GM18519 (cell line): Measurements from ENCODE around the gene PIGQ.

Experiments
- ATAC-seq: cut with Tn5 transposase; IDR thresholded peaks from one replicate; pipeline ENCODE4 v1.9.1; 2021; ENCODE audit warnings: mild to moderate bottlenecking, moderate library complexity; ENCODE audit not compliant: unreplicated experiment, low FRiP score

Gene PIGQ

GRCh38 chr16:583470-583814, 13.7 kb downstream of the PIGQ start:
- ATAC-seq = no peak

- ATAC-seq = no peak
These were observed 14.2 kb downstream of the PIGQ start for GRCh38 chr16:583815-584591.

GRCh38 chr16:585351-585750, 15.6 kb downstream of the PIGQ start:
- no peak for ATAC-seq

GRCh38 chr16:586047-586644, 16.4 kb downstream of the PIGQ start:
- ATAC-seq = no peak

GRCh38 chr16:586645-587590, 17.1 kb downstream of the PIGQ start:
- ATAC-seq = no peak

GRCh38 chr16:588639-588888, 18.8 kb downstream of the PIGQ start:
- ATAC-seq = peak; percentile 9

GRCh38 chr16:588889-589657, 19.3 kb downstream of the PIGQ start:
- peak; percentile 42 for ATAC-seq

- peak; percentile 51 for ATAC-seq
These were observed 20.0 kb downstream of the PIGQ start, which contains the start of gene RAB40C for GRCh38 chr16:589658-590187. Gene RAB40C, plus strand, starts transcription at chr16:590066. Its CDS starts 226 bp downstream, at chr16:590292.

GRCh38 chr16:590188-590814, 20.5 kb downstream of the PIGQ start:
- ATAC-seq = no peak

GRCh38 chr16:590815-591200, 21.0 kb downstream of the PIGQ start:
- no peak for ATAC-seq

GRCh38 chr16:591231-591630, 21.5 kb downstream of the PIGQ start:
- no peak for ATAC-seq

- ATAC-seq = no peak
These were observed 22.2 kb downstream of the PIGQ start for GRCh38 chr16:591892-592517.

- ATAC-seq = no peak
These were observed 22.9 kb downstream of the PIGQ start for GRCh38 chr16:592518-593306.

GRCh38 chr16:593406-593805, 23.6 kb downstream of the PIGQ start:
- ATAC-seq = no peak

GRCh38 chr16:593807-594206, 24.0 kb downstream of the PIGQ start:
- ATAC-seq = no peak

- ATAC-seq = no peak
These were observed 25.3 kb downstream of the PIGQ start for GRCh38 chr16:595094-595528.

- no peak for ATAC-seq
These were observed 26.4 kb downstream of the PIGQ start for GRCh38 chr16:595942-596735.

- ATAC-seq = no peak
These were observed 26.9 kb downstream of the PIGQ start for GRCh38 chr16:596736-597060.
